Activated naive CD8-positive, alpha-beta T cell treated with anti-CD3 and anti-CD28 coated beads, Interleukin-2, amount 50 U/mL, for 16 hours (primary cell): ENCODE data around the gene NSD1.

Source experiments
- DNase-seq: peaks from one replicate; pipeline ENCODE4 v3.0.0-alpha.2; 2020; ENCODE audit warnings: low read depth, low spot score

The NSD1 gene

GRCh38 chr5:177133096-177133852, at the start of gene NSD1:
Gene NSD1 (plus strand): TSS chr5:177133773. CDS start chr5:177135104, 1,331 bp downstream.
- DNase-seq: peak; percentile 72

- DNase-seq: no peak
Observed at GRCh38 chr5:177084175-177084574, 49.4 kb upstream of the NSD1 start.

DNA sequence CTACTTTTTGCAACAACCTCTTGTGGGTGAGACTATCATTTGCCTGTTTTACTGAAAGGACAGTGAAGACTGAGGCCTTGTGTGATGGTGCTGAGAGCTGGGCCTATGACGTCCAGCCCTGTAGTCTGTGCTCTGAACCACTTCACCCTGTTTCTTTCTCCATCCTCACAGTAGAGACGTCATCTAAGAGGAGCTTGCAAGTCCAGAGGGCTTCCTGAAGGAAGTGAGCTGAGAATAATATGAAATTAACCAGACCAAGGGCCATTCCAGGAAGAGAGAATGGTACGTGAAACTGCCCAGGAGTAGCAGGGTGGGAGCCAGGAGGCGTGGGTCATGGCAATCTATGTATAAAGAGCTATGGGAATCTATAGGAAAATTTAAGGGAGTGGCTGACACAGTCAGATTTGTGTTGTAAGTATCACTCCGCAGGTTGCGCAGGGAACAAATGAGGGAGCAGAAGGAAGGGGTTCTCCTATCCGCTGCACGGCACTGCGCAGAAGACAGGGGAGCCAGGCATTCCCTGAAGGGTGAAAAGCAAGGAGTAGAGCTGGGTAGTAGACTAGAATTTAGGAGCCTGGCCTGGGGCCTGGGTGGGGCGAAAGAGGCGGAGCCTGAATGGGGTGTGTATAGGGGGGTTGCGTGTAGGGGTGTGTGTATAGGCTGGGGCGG, 47.5 kb upstream of the NSD1 start:
- DNase-seq: no peak

DNA sequence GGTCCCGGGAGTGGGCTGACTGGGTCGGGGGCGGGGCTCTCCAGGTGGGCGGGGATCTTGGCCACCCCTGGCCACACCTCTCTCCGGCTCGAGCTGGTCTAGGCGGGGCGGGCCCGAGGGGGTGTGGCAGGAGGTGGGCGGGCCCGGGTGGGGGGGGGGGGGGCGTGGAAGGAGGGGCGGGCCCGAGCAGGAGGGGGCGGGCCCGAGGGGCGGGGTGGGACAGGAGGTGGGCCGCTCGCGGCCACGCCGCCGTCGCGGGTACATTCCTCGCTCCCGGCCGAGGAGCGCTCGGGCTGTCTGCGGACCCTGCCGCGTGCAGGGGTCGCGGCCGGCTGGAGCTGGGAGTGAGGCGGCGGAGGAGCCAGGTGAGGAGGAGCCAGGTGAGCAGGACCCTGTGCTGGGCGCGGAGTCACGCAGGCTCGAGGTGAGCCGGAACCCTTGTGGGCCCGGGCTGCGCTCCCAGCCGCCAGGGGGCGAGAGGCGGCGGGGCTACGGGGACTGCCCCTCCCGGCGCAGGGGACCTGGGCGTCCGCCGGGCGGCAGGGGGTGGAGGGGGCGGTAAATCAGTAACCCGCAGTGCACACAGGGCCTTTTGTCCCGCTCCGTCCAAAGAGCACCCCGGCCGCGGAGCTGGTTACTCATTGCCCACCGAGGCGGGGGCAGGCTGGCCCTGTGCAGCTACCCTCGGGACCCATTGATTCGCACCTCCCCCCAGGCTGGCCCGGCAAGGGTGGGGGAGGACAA, 46.7 kb upstream of the NSD1 start, which contains the start of gene FGFR4:
Gene FGFR4, plus strand, starts transcription at position 262 of the 744 bp plus-strand sequence. CDS start 2,688 bp downstream, outside the sequence.
- no peak for DNase-seq

GRCh38 chr5:177087398-177088005, 46.1 kb upstream of the NSD1 start:
- no peak for DNase-seq

GRCh38 chr5:177089127-177089526, 44.4 kb upstream of the NSD1 start:
- no peak for DNase-seq

DNA sequence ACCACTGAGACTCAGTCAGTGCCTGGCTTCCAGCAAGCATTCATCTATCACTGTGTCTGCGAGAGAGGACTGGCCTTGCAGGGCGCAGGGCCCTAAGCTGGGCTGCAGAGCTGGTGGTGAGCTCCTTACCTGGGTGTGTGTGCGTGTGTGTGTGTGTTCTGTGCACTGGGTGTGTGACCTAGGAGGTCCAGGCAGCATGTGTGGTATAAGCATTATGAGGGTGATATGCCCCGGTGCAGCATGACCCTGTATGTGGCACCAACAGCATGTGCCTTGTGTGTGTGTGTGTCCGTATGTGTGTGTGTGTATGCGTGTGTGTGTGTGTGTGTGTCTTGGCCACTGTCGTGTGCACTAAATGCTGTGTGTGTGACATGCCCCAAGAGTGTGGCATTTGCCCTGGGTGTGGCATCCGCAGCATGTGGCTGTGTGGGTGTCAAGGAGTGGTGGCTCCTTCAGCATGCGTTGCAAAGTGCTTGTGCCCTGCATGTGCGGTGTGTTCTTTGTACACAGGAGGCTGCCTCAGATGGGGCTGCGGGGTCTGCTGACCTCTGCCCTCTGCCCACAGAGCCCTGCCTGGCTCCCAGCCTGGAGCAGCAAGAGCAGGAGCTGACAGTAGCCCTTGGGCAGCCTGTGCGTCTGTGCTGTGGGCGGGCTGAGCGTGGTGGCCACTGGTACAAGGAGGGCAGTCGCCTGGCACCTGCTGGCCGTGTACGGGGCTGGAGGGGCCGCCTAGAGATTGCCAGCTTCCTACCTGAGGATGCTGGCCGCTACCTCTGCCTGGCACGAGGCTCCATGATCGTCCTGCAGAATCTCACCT, 43.5 kb upstream of the NSD1 start:
- no peak for DNase-seq

DNA sequence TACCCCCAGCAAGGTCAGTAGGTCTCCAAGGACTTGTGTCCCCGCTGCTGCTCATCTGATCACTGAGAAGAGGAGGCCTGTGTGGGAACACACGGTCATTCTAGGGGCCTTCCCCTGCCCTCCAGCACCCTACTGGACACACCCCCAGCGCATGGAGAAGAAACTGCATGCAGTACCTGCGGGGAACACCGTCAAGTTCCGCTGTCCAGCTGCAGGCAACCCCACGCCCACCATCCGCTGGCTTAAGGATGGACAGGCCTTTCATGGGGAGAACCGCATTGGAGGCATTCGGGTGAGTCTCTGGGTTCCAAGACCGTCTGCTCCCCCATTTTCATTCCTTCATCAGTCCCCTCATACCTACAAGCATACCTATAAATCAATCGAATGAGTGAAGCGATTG, 42.8 kb upstream of the NSD1 start:
- DNase-seq: no peak

- DNase-seq: no peak
Observed at GRCh38 chr5:177091232-177091631, 42.3 kb upstream of the NSD1 start.

- no peak for DNase-seq
Observed at GRCh38 chr5:177092178-177093081, 41.1 kb upstream of the NSD1 start.

DNA sequence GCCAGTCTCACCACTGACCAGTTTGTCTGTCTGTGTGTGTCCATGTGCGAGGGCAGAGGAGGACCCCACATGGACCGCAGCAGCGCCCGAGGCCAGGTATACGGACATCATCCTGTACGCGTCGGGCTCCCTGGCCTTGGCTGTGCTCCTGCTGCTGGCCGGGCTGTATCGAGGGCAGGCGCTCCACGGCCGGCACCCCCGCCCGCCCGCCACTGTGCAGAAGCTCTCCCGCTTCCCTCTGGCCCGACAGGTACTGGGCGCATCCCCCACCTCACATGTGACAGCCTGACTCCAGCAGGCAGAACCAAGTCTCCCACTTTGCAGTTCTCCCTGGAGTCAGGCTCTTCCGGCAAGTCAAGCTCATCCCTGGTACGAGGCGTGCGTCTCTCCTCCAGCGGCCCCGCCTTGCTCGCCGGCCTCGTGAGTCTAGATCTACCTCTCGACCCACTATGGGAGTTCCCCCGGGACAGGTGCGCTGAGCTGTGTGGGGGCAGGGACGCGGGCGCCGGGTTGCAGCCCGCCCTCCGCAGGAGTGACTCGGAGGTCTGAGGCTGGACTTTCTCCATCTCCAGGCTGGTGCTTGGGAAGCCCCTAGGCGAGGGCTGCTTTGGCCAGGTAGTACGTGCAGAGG, 40.4 kb upstream of the NSD1 start:
- DNase-seq: no peak

DNA sequence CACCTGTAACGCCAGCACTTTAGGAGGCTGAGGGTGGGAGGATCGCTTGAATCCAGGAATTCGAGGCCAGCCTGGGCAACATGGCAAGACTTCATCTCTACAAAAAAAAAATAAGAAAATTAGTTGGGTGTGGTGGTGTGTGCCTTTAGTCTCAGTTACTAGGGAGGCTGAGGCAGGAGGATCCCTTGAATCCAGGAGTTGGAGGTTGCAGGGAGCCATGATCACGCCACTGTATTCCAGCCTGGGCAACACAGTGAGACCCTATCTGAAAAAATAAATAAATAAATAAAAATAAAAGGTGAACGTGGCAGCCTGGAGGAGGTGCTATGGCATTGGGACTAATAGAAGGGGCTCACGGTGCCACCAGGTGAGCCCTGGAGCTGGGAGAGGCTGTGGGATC, 39.8 kb upstream of the NSD1 start:
- no peak for DNase-seq

DNA sequence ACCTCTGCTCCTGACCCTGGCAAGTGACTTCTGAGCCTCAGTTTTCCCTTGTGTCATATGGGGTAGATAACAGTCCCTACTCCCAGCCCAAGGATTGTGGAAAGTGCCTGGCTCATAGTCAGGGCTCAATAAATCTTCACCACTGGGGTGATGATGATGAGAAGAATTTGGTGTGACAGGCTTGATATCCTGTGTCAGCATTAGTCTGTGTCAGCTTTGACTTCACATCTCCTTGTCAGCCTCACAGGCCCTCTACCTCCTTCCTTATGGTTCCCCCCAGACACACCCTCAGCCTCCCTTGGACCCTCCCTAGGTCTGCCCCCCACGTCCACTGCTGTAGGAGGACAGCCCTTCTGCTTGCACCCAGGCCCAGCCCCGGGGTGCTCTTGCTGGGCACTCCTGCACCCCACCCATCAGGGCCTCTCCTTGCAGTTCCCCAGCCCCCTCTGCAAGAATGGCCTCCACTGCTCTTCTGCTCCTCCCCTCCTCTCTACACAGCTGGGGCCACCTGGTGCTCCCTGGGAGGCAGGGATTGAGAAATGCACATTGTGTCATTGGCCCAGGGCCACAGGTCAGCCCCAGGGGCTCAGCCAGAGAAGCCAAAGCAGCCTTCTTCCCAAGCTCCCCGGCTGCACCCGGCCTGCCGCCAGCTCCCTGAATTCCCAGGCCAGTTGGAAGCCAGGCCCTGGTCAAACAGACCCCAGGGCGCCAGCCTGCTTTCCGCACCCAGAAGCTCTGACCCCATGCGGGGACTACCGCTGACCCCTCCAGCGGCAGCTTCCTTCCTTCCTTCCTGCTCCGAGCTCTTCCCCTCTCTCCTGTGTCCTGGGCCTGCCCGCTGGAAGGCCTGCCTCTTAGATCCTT, 39.1 kb upstream of the NSD1 start:
- no peak for DNase-seq

- no peak for DNase-seq
Observed at GRCh38 chr5:177095088-177095669, 38.4 kb upstream of the NSD1 start.

DNA sequence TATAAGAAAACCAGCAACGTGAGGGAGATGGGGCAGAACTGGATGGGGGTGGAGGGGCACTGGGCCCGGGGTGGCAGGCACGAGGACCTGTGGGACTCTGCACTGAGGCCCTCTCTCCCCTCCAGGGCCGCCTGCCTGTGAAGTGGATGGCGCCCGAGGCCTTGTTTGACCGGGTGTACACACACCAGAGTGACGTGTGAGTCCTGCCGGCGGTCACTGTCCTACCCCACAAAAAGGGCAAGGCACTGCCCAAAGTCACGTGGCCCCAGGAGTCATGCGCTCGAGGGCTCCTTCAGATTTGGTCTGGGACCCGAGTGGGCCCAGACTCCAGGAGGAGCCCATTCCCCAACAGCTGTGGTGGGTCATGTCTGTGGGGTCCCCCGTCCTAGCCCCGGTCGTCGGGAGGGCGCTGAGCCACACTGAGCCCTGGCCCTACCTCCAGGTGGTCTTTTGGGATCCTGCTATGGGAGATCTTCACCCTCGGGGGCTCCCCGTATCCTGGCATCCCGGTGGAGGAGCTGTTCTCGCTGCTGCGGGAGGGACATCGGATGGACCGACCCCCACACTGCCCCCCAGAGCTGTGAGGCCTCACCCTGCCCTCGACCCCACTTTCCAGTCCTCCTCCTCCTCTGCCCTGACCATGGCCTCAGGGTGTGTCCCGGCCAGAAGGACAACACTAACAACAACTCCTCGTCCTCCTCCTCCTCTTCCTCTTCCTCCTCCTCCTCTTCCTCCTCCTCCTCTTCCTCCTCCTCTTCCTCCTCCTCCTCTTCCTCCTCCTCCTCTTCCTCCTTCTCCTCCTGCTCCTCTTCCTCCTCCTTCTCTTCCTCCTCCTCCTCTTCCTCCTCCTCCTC, 37.2 kb upstream of the NSD1 start:
- DNase-seq: no peak

DNA sequence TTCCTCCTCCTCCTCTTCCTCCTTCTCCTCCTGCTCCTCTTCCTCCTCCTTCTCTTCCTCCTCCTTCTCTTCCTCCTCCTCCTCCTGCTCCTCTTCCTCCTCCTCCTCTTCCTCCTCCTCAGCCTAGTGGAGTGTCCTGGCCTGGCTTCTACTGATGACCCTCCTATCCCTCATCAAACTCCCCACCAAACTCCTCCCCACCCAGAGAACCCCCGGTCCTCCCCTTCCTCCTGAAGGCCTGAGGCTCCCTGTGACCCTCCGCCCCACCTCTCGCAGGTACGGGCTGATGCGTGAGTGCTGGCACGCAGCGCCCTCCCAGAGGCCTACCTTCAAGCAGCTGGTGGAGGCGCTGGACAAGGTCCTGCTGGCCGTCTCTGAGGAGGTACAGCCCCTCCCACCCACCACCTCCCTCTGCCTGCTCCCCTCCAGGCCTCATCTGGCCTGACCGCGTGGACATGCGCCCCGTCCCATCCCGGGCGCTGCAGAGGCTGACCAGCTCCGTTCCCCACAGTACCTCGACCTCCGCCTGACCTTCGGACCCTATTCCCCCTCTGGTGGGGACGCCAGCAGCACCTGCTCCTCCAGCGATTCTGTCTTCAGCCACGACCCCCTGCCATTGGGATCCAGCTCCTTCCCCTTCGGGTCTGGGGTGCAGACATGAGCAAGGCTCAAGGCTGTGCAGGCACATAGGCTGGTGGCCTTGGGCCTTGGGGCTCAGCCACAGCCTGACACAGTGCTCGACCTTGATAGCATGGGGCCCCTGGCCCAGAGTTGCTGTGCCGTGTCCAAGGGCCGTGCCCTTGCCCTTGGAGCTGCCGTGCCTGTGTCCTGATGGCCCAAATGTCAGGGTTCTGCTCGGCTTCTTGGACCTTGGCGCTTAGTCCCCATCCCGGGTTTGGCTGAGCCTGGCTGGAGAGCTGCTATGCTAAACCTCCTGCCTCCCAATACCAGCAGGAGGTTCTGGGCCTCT, 36.3 kb upstream of the NSD1 start:
- DNase-seq: no peak
